GM21723 (cell line): ENCODE data around the gene NOTCH3.

Experiments
- ATAC-seq: cut with Tn5 transposase; IDR thresholded peaks from one replicate; pipeline ENCODE4 v1.9.1; 2021; ENCODE audit warnings: mild to moderate bottlenecking, moderate library complexity; ENCODE audit not compliant: unreplicated experiment

The NOTCH3 gene

DNA sequence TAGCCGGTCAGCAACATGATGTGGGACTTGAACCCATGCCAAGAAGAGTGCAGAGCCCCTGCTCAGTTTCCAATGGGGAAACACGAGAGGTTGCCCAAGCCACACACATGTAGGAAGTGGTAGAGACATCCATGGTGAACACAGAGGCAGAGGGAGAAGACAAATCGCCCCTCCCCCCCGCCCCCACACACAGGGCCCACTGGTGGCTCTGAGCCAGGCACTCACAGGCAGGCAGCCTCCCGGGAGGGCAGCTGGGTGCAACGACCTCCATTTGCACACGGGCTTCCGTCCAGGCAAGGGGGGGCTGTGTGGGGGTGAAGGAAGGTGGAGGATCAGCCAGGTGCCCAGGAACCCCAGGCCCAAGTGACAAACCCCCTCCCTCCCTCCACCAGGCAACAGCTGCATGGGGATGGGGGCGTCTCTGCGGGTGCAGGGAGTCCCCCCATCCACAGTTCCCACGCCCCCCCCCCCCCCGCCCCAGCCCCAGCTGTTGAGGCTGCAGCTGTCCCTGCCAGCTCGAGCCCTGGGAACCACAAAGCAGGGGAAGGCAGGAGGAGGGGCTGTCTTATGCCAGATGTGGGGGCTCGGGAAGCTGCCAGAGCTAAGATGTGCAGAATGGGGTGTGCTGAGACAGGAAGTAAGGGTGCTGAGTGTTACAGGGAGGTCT, 3.4 kb downstream of the NOTCH3 start:
- ATAC-seq = no peak

DNA sequence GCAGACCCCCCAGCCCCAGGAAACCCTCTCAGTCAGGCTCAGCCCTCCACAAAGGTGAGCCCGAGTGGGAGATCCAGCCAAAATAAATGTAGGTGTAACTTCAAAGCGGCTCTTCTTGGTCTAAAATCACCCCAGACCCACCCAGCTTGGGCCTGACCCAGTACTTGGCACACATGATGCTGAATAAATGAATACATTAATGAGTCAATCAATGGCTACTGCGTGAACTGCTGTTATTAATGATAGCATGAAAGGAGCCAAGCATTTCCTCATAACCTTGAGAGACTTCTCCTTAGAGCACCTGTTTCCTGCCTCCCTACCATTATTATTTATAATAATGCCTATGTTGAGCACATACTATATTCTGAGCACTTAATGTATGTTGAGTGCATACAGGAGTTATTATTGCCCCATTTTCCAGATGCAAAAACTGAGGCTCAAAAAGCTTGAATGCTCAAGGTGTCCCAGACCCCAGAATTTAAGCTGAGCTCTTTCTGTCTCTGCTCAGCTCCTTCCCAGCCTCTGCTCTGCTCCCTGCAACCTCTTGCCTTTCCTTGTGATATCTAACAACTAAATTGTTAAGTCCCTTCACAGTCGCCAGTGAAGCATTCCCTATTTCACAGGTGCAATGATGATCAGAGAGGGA, 4.3 kb downstream of the NOTCH3 start:
- no peak for ATAC-seq

DNA sequence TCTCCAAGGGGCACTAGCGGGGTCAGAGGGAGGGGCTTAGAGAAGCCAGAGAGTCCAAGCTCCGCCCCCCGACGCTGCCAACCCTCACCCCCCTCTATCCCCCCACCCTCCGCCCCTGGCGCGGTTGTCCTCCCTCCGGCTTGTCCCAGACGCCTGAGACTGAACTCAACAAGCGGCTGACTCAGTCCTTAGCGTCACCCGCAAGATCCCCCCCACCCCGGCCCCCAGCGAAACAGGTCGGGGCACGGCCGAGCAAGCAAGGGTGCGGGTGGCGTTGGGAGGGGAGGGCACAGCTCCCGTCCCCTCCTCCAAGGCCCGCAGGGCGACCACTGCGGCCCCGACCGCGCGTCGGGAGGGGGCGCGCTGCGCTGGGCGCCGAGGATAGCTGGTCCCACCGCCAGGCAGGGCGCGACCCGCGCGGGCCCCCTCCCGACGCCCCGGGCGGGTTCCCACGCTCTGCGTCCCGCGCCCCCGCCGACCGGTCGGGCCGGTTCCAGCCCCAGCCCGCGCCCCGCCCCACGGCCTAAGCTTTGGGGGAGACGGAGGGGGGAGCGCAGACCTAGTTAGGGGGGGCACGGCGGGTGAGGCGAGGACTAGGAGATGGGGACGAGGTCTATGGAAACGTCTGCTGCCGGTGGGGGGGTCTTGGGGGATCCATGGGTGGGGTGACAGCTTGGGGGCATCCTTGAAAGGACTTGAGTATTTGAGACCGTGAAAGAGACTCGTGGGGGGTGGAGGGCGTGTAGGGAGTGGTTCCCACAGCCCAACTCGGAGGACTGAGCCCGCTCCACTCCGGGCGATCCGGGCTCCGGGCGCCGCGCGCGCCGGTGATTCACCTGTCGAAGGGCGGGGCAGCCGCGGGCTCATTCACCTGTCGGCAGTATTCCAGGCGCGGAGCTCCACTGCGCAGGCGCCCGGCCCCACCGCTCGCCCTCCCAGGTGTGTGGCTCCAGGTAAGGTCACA, 5.1 kb downstream of the NOTCH3 start:
- no peak for ATAC-seq

GRCh38 chr19:15194938-15195337, 5.9 kb downstream of the NOTCH3 start:
- no peak for ATAC-seq

DNA sequence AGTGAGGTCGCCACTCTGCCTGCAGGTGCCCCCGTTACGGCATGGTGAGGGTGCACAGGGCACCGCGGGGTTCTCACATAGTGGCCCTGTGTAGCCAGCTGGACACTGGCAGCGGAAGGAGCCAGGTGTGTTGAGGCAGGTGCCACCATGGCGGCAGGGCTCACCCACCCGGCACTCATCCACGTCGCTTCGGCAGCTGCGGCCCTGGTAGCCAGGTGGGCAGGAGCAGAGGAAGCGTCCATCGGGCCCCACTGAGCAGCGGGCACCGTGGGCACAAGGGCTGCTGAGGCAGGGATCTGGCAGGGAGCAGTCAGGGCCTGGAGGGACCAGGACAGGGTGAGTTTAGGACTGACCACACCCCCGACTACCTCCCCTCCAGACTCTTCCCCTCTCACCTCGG, 8.8 kb downstream of the NOTCH3 start:
- ATAC-seq = no peak

GRCh38 chr19:15191514-15191913, 9.3 kb downstream of the NOTCH3 start:
- no peak for ATAC-seq

GRCh38 chr19:15188851-15189250, 11.9 kb downstream of the NOTCH3 start:
- no peak for ATAC-seq

GRCh38 chr19:15187026-15188007, 13.5 kb downstream of the NOTCH3 start:
- ATAC-seq = no peak

DNA sequence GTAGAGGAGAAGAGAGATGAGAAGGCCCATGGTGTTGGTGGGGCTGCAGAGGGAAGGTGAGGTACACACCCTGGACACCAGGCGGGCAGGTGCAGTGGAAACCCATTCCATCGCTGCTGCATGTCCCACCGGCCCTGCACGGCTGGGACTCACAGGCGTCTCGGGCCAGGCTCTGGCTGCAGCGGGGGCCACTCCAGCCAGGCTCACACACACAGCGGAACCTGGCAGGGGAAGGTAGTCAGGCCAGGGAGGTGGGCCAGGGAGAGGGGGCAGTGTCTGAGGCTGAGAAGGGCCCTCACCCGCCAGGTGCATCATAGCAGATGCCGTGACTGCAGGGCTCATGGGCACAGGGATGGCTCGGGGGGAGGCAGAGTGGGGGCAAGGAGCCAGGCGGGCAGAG, 15.6 kb downstream of the NOTCH3 start:
- no peak for ATAC-seq

- ATAC-seq = no peak
Observed at GRCh38 chr19:15184776-15185175, 16.0 kb downstream of the NOTCH3 start.

- no peak for ATAC-seq
Observed at GRCh38 chr19:15181394-15181793, 19.4 kb downstream of the NOTCH3 start.

- no peak for ATAC-seq
Observed at GRCh38 chr19:15180451-15181390, 20.1 kb downstream of the NOTCH3 start.

DNA sequence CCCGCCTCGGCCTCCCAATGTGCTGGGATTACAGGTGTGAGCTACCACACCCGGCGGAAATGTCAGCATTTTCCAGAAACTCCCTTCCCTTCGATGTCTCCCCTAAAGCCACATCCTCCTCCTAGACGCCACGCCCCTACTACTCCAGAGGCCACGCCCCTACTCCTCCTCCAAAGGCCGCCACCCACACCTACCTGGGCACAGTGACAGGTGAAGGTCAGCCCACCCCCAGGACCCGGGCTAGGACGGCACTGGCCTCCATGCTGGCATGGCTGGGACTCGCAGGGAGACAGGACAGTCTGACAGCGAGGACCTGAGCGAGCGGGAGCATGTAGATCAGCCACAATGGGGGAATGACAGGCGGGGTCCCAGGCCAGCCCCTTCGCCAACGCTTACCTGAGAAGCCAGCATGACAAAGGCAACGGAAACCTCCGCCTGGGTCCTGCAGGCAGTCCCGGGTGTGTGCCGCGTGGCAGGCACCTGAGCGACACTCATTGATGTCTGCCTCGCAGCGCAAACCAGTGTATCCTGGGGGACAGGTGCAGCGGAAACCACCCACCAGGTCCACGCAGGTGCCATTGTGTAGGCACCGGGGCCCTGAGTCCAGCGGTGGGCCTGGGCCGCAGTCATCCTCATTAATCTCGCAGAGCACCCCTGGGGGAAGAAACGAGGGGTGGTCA, 22.0 kb downstream of the NOTCH3 start:
- no peak for ATAC-seq

- ATAC-seq = no peak
Observed at GRCh38 chr19:15177269-15178116, 23.3 kb downstream of the NOTCH3 start.

DNA sequence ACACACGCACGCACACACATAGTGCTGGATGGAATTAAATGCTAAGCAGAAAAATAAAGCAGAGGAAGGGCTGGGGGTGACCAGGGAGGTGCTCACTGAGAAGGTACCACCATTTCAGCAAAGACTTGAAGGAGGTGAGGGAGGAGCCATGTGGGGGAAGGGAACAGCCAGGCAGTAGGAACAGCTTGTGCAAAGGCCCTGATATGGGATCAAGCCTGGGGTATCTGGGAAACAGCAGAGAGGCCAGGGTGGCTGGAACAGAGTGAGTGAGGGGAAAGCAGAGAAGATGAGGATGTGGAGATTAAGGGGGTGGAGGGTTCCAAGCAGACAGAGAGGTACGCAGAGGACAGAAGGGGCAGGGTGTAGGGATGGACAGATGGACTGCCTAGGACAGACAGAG, 25.2 kb downstream of the NOTCH3 start:
- ATAC-seq = no peak

GRCh38 chr19:15173746-15174404, 26.9 kb downstream of the NOTCH3 start:
- no peak for ATAC-seq

DNA sequence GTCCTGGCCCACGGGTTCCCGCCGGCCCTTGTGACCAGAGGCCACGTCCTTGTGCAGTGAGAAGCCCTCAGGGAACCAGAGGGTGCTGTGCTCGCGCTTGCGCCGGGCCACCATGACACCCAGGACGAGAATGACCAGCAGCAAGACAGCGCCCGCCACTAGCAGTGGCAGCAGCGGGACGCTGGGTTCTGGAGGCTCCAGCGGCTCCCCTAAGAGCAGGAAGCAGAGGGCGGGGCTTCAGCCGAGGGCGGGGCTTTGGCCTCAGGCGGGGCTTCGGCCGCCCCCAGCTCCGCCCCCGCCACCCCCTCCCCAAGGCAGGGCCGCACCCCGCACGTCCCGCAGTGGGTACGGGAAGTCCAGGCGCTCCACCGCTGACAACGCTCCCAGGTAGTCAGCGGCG, 30.4 kb downstream of the NOTCH3 start:
- no peak for ATAC-seq
